ENCODE data around the gene MAP3K3. TPM values are rescaled to one million over a fixed set of nuclear protein-coding genes. Genes with fewer than 3 reads are reported as not detected.

Gene MAP3K3
- total and polyA plus RNA-seq, 8 donors = 41.3 to 58.3 (median 43.7) TPM

DNA sequence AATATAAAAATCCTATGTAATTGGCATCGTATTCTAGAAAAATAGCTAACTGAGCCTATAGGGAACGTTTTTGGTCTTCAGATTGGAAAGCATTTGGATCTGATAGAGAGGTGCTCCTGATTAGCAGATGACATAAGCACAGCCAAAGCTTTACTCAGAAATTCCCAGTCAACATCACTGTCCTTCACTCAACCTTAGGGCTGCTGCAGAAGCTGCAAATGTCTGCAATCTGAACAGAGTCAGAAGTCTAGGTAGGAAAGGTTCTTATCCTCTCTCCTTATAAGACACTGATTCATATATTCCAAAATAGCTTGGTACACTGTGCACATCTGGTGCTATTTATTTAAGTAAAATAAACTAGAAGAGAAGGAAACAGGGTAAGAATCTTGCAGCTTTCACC lies 100.2 kb downstream of the MAP3K3 start:
- TF ChIP-seq CTCF (IDR thresholded peaks at IDR 0.05) = no peak
- intact Hi-C loops (cut with DNase I) = no loop called here

DNA sequence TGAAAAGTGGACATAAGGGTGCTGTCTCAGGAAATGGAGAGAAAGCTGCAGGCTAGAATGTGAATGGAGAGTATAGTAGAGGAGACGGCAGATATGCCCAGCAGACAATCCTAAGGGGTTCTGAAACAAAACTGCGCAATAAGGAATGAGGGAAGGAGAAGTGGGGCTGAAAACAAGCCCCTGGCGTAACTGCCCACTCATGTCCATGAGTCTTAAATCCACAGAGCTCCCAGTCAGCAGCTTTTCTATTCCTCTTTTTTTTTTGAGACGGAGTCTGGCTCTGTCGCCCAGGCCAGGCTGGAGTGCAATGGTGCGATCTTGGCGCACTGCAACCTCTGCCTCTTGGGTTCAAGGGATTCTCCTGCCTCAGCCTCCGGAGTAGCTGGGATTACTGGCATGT lies 113.5 kb downstream of the MAP3K3 start:
- no peaks in the 10 kb centered on the region for H3K36me3 ChIP-seq
- DNase-seq (no peak), ATAC-seq (no peak)
- TF ChIP-seq CTCF (IDR thresholded peaks at IDR 0.05) = no peak
- peaks cover 3 to 7% of the 10 kb centered on the region in 2 donors for H3K4me1 ChIP-seq
- no peak overlapping the region for H3K27ac ChIP-seq
- H3K9me3 ChIP-seq = no peaks in the 10 kb centered on the region
- no peaks in the 10 kb centered on the region for H3K27me3 ChIP-seq
- intact Hi-C loops (cut with DNase I) = no loop called here
- H3K4me3 ChIP-seq = no peak overlapping the region

More for the DNA sequence above, 100.2 kb downstream of the MAP3K3 start:
- DNase-seq (no peak), ATAC-seq (no peak)
- no peak overlapping the region for H3K4me3 ChIP-seq
- H3K9me3 ChIP-seq = no peaks in the 10 kb centered on the region
- no peaks in the 10 kb centered on the region for H3K4me1 ChIP-seq
- peaks cover 0 to 40% of the 10 kb centered on the region in 2 donors for H3K36me3 ChIP-seq
- H3K27me3 ChIP-seq = no peaks in the 10 kb centered on the region
- H3K27ac ChIP-seq = no peak overlapping the region

DNA sequence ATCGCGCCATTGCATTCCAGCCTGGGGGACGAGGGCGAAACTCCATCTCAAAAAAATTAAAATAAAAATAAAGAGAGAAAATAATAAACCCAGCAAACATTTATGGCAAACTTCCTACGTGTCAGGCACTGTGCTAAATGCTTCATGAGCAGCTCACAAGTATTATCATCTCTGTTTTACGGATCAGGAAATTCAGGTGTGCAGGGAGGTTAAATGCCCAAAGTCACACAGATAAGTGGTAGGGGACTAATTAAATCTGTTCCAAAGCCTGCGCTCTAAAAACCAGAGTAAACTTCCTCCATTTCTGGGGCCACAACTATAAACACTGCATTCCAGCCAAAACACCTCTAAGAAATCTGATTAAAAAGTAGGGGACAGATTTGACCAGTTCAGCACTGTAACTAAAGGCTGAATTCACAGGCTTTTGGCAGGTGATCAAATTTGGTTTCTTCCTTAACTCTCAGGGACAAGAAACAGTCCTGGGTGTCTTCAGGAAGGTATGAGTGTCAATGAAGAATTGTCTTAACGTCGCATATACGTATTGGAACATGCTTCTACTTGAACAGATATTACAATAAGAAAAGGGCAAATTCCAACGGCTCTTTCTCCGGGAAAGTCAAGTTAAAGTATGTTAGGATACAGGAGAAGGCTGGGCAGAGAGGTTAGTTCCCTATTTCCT lies 118.4 kb downstream of the MAP3K3 start:
- peaks cover 3 to 18% of the 10 kb centered on the region in 2 donors for H3K4me1 ChIP-seq
- peaks cover 0 to 6% of the 10 kb centered on the region in 2 donors for H3K36me3 ChIP-seq
- H3K27me3 ChIP-seq = no peaks in the 10 kb centered on the region
- H3K27ac ChIP-seq = peak overlapping the region; percentile 86 to 97
- no peak for TF ChIP-seq CTCF (IDR thresholded peaks at IDR 0.05)
- ATAC-seq (no peak), DNase-seq (peak in 1 of 4 donors; percentile 12)
- H3K9me3 ChIP-seq = no peaks in the 10 kb centered on the region
- intact Hi-C loops (cut with DNase I) = no loop called here
- H3K4me3 ChIP-seq = peak overlapping the region; percentile 60 to 77

DNA sequence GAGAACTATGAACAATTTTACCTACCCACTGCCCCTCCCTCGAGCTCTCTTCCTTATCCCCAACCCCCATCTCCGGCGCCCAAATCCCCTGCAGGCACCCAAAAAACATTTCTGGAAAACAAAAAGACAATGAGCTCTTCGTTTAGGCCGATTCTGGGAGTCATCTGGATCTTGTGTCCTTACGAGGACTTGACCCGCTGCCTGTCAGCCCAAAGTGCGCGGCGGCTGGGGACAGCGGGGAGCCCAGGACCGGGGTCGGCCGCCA lies 118.9 kb downstream of the MAP3K3 start:
- DNase-seq = no peak
- ATAC-seq = peak; percentile 20
- TF ChIP-seq CTCF (IDR thresholded peaks at IDR 0.05) = no peak

GRCh38 chr17:63741408-63742173 lies 119.4 kb downstream of the MAP3K3 start, which contains the start of gene STRADA:
TSS of gene STRADA (minus strand) at chr17:63741799. CDS start at chr17:63728369, 13,430 bp downstream.
- Histone ChIP-seq H3K36me3 (peaks cover 0 to 16% of the 10 kb centered on the region in 2 donors), H3K27me3 (no peaks in the 10 kb centered on the region), H3K27ac (peak within 1 kb of the TSS; percentile 89 to 97), H3K4me3 (peak within 1 kb of the TSS; percentile 60 to 77), H3K4me1 (peaks cover 3 to 18% of the 10 kb centered on the region in 2 donors), H3K9me3 (no peaks in the 10 kb centered on the region)
- peak in 1 of 2 donors; percentile 18 for TF ChIP-seq CTCF (IDR thresholded peaks at IDR 0.05)
- ATAC-seq (peak; percentile 99), DNase-seq (peak; percentile 94 to 100 (median 100))
- intact Hi-C loops (cut with DNase I) = no loop called here

More for the DNA sequence above, 118.9 kb downstream of the MAP3K3 start:
- Histone ChIP-seq H3K4me1 (peaks cover 3 to 18% of the 10 kb centered on the region in 2 donors), H3K27ac (peak overlapping the region; percentile 86 to 97), H3K27me3 (no peaks in the 10 kb centered on the region), H3K4me3 (peak overlapping the region; percentile 60 to 77), H3K36me3 (peaks cover 0 to 11% of the 10 kb centered on the region in 2 donors), H3K9me3 (no peaks in the 10 kb centered on the region)
- intact Hi-C loops (cut with DNase I) = no loop called here

Measured in left lung (tissue), 10 donors.